K562 (cell line): Measurements from ENCODE around the gene PLXNA2. TPM values are rescaled to one million over a fixed set of nuclear protein-coding genes. Genes with fewer than 3 reads are reported as not detected.

ENCODE experiments used
- ATF6 ChIP-seq: sonication (generic); formaldehyde crosslinking; IDR thresholded peaks from 2 replicates; pipeline ENCODE4 v1.4.0; 2020; ENCODE audit warnings: mild to moderate bottlenecking, missing genetic modification reagents
- CCNT2 ChIP-seq: IDR thresholded peaks from 2 replicates; pipeline ENCODE4 v1.6.1; 2011; ENCODE audit warnings: borderline replicate concordance, low read depth, mild to moderate bottlenecking, moderate library complexity, mixed read lengths, low read length; ENCODE audit not compliant: insufficient read length; ENCODE audit errors: extremely low read depth
- E2F8 ChIP-seq: fragments of 450-650 bp; IDR thresholded peaks from 2 replicates; pipeline ENCODE4 v1.7.1; 2018; ENCODE audit warnings: mild to moderate bottlenecking, low read depth; ENCODE audit not compliant: partially characterized antibody
- FOXO4 ChIP-seq: fragments of 450-650 bp; formaldehyde crosslinking; IDR thresholded peaks from 2 replicates; pipeline ENCODE4 v1.4.0; 2020; ENCODE audit warnings: mild to moderate bottlenecking, moderate library complexity
- IRF9 ChIP-seq: fragments of 450-650 bp; IDR thresholded peaks from 2 replicates; pipeline ENCODE4 v1.6.1; 2016; ENCODE audit warnings: missing biosample characterization, missing genetic modification characterization
- RBM39 ChIP-seq: fragments of 200-400 bp; formaldehyde crosslinking; optimal IDR thresholded peaks from 2 replicates; pipeline ENCODE3; 2018; ENCODE audit warnings: low read depth, low read length
- RREB1 ChIP-seq: fragments of 250-450 bp; sonication (Bioruptor Pico); IDR thresholded peaks from 2 replicates; pipeline ENCODE4 v1.4.0; 2020
- THAP7 ChIP-seq: fragments of 250-450 bp; sonication (Bioruptor Pico); IDR thresholded peaks from 2 replicates; pipeline ENCODE4 v1.5.0; 2021
- THRA ChIP-seq: fragments of 450-650 bp; IDR thresholded peaks from 2 replicates; pipeline ENCODE4 v1.6.1; 2017; ENCODE audit warnings: mild to moderate bottlenecking, moderate library complexity
- ZNF24 ChIP-seq: fragments of 450-650 bp; IDR thresholded peaks from 2 replicates; pipeline ENCODE4 v1.6.1; 2016
- ZNF354B ChIP-seq: fragments of 250-450 bp; sonication (Bioruptor Pico); IDR thresholded peaks from 2 replicates; pipeline ENCODE4 v1.4.0; 2020
- polyA plus RNA-seq, 8 experiments: library from polyadenylated mRNA; depleted of rRNA in 4 of 8; stranded (reverse) in 5 of 8; unstranded in 3 of 8; fragments of >200 nt; fragmentation: Nextera tagmentation in 2 of 8; fragmentation: Illumina TruSeq in 1 of 8; extraction: Ambion mirVana in 2 of 8; extraction: Trizol in 1 of 8; gene quantifications; 2 replicates each; pipeline versions ENCODE4 v1.2.1 to v1.2.3, GENCODE V29; 2011 to 2014; ENCODE audit warnings: inconsistent platforms in 1 of 8, missing spikeins in 1 of 8
- total RNA-seq, 7 experiments: library from RNA; depleted of rRNA in 6 of 7; stranded (reverse); fragments of >200 nt in 6 of 7; fragmentation: Illumina TruSeq in 2 of 7; extraction: Trizol in 2 of 7; gene quantifications; 2 replicates each; pipeline versions ENCODE4 v1.2.1 to v1.2.3, GENCODE V29; 2011 to 2021; ENCODE audit warnings: low replicate concordance in 1 of 7

PLXNA2 gene
- total and polyA plus RNA-seq, 9 of the 15 experiments (the other 6 are each of a cell fraction or from before 2014, with no cell fraction given) = 0.01 to 1.3 (median 0.32) TPM

- TF ChIP-seq ZNF24 = no peak
- TF ChIP-seq FOXO4 (CRISPR knock-in tag) = no peak
- TF ChIP-seq E2F8 = no peak
- TF ChIP-seq IRF9 (tag) = no peak
- TF ChIP-seq RREB1 (CRISPR knock-in tag) = no peak
- TF ChIP-seq THRA = no peak
- no peak for TF ChIP-seq ZNF354B
- TF ChIP-seq ATF6 (CRISPR knock-in tag) = no peak
- no peak for TF ChIP-seq CCNT2
- TF ChIP-seq THAP7 (CRISPR knock-in tag) = no peak
- no peak for TF ChIP-seq RBM39
Measured at GRCh38 chr1:208132287-208132882, 111.8 kb downstream of the PLXNA2 start (continued).
